ENCODE results near the gene STYK1.

- TF ChIP-seq CTCF (IDR thresholded peaks at IDR 0.05) (no peak), POLR2A (IDR thresholded peaks at IDR 0.05) (no peak)
Observed at GRCh38 chr12:10615532-10615931, 58.3 kb downstream of the STYK1 start.

Measured in heart left ventricle (tissue), 13 donors.